Neutrophil (primary cell): ENCODE results near the gene PRKACG.

Experiments
- H3K27ac ChIP-seq: fragments of 200-600 bp; sonication (generic); 2 replicates; pipeline ENCODE4 v1.5.1; 2016; ENCODE audit warnings: mild to moderate bottlenecking, moderate library complexity
- H3K27me3 ChIP-seq: fragments of 200-600 bp; sonication (generic); 2 replicates; pipeline ENCODE4 v1.6.0; 2016; ENCODE audit warnings: mild to moderate bottlenecking
- H3K36me3 ChIP-seq: fragments of 200-600 bp; sonication (generic); 2 replicates; pipeline ENCODE4 v1.5.1; 2017
- H3K4me1 ChIP-seq, 2 experiments: fragments of 200-600 bp in 1 of 2; sonication (generic) in 1 of 2; 1 replicate in 1 of 2; 2 replicates in 1 of 2; pipeline versions ENCODE4 v1.5.1 to v1.6.1; 2013 to 2016; ENCODE audit warnings: low read depth in 1 of 2, low read length in 1 of 2, mild to moderate bottlenecking in 1 of 2, moderate library complexity in 1 of 2; ENCODE audit not compliant: control insufficient read depth in 1 of 2, insufficient read depth in 1 of 2
- H3K4me3 ChIP-seq, 2 experiments: fragments of 200-600 bp in 1 of 2; sonication (generic) in 1 of 2; 1 replicate in 1 of 2; 2 replicates in 1 of 2; pipeline ENCODE4 v1.5.1; 2013 to 2016; ENCODE audit warnings: low read depth in 1 of 2, low read length in 1 of 2, mild to moderate bottlenecking in 1 of 2, moderate library complexity in 1 of 2
- H3K9me3 ChIP-seq: fragments of 200-600 bp; sonication (generic); 2 replicates; pipeline ENCODE4 v1.5.1; 2016
- CTCF ChIP-seq: fragments of 200-600 bp; sonication (generic); IDR thresholded peaks from 2 replicates; pipeline ENCODE4 v1.5.1; 2016; ENCODE audit warnings: antibody characterized with exemption

Gene PRKACG

GRCh38 chr9:69014013-69014412 is at the start of gene PRKACG:
Gene PRKACG (minus strand): TSS chr9:69014113. CDS start chr9:69014092, 21 bp downstream.
- peaks cover 20% of the 10 kb centered on the region for H3K27me3 ChIP-seq
- no peak for TF ChIP-seq CTCF

GRCh38 chr9:69062195-69062594 is 48.3 kb upstream of the PRKACG start:
- no peaks in the 10 kb centered on the region for H3K9me3 ChIP-seq
- no peak for TF ChIP-seq CTCF
- H3K4me1 ChIP-seq = no peaks in the 10 kb centered on the region
- H3K36me3 ChIP-seq = peaks cover 35% of the 10 kb centered on the region
- H3K4me3 ChIP-seq = no peak overlapping the region
- H3K27me3 ChIP-seq = no peaks in the 10 kb centered on the region
- no peak overlapping the region for H3K27ac ChIP-seq

More at GRCh38 chr9:69014013-69014412, at the start of gene PRKACG:
- Histone ChIP-seq H3K9me3 (no peaks in the 10 kb centered on the region), H3K27ac (no peak within 1 kb of the TSS), H3K4me1 (no peaks in the 10 kb centered on the region), H3K4me3 (no peak within 1 kb of the TSS), H3K36me3 (no peaks in the 10 kb centered on the region)

- Histone ChIP-seq H3K4me3 (no peak overlapping the region), H3K36me3 (peaks cover 30% of the 10 kb centered on the region), H3K4me1 (no peaks in the 10 kb centered on the region), H3K9me3 (no peaks in the 10 kb centered on the region), H3K27me3 (no peaks in the 10 kb centered on the region), H3K27ac (no peak overlapping the region)
- TF ChIP-seq CTCF = no peak
Measured at GRCh38 chr9:69060766-69061165, 46.9 kb upstream of the PRKACG start.

GRCh38 chr9:69058101-69058500 is 44.2 kb upstream of the PRKACG start:
- no peaks in the 10 kb centered on the region for H3K9me3 ChIP-seq
- no peaks in the 10 kb centered on the region for H3K4me1 ChIP-seq
- H3K27me3 ChIP-seq = no peaks in the 10 kb centered on the region
- peaks cover 31% of the 10 kb centered on the region for H3K36me3 ChIP-seq
- no peak for TF ChIP-seq CTCF
- no peak overlapping the region for H3K27ac ChIP-seq
- no peak overlapping the region for H3K4me3 ChIP-seq

- TF ChIP-seq CTCF = no peak
- no peaks in the 10 kb centered on the region for H3K4me1 ChIP-seq
- no peaks in the 10 kb centered on the region for H3K9me3 ChIP-seq
- H3K4me3 ChIP-seq = no peak overlapping the region
- H3K36me3 ChIP-seq = peaks cover 31% of the 10 kb centered on the region
- H3K27me3 ChIP-seq = no peaks in the 10 kb centered on the region
- H3K27ac ChIP-seq = no peak overlapping the region
Measured at GRCh38 chr9:69056191-69056815, 42.4 kb upstream of the PRKACG start.
